OCI-LY7 (cell line): Measurements from ENCODE around the gene ELL.

Experiments
- CTCF ChIP-seq: fragments of 200-600 bp; sonication (generic); conservative IDR thresholded peaks from 2 replicates; pipeline ENCODE4 v1.5.1; 2014; ENCODE audit warnings: mild to moderate bottlenecking, antibody characterized with exemption, low read length, moderate library complexity, mixed read lengths
- EZH2phosphoT487 ChIP-seq: fragments of 200-600 bp; sonication (generic); IDR thresholded peaks from 2 replicates; pipeline ENCODE4 v1.6.1; 2018; ENCODE audit warnings: low read depth, borderline replicate concordance, mild to moderate bottlenecking, mixed run types, antibody characterized with exemption, low read length, moderate library complexity, mixed read lengths

GRCh38 chr19:18434411-18435175 is 87.3 kb downstream of the ELL start:
- TF ChIP-seq CTCF (no peak), EZH2phosphoT487 (no peak)
